ENCODE measurements around the gene S100A14.

Gene S100A14

DNA sequence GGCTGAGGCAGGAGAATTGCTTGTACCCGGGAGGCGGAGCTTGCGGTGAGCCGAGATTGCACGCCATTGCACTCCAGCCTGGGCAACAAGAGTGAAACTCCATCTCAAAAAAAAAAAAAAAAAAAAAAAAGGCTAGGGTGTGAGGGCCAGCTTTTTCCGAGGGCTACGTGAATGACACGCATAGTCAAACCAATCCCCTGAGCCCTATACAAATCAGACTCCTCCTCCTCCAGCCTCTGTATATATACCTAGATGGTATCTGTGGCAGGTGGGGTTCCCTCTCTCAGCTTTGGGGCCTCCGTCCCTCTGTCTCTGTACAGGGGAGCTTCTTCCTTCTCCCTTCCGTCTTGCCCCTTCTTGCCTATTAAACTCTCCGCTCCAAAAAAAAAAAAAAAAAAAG, 9.9 kb downstream of the S100A14 start:
- no peak overlapping the region for H4K91ac ChIP-seq (ENCODE audit: low read depth, low read length)
- no peak overlapping the region for H2AK5ac ChIP-seq (ENCODE audit: low read length)
- no peaks in the 10 kb centered on the region for H3K36me3 ChIP-seq (ENCODE audit: control insufficient read depth in 1 of 2, insufficient read depth in 2 of 2, low read length in 2 of 2)
- H3K27ac ChIP-seq (ENCODE audit: low read depth, low read length) = no peak overlapping the region
- H3K4me3 ChIP-seq (ENCODE audit: low read depth, low read length) = no peak overlapping the region
- no peak for DNase-seq
- no peaks in the 10 kb centered on the region for H3K27me3 ChIP-seq (ENCODE audit: insufficient read depth, low read length)
- H3K79me2 ChIP-seq (ENCODE audit: control insufficient read depth, insufficient read depth, low read length, poor library complexity) = peaks cover 3% of the 10 kb centered on the region
- H2BK5ac ChIP-seq (ENCODE audit: low read depth, low read length, poor library complexity) = no peak overlapping the region
- H3K18ac ChIP-seq (ENCODE audit: low read length) = no peak overlapping the region
- no peak overlapping the region for H3K4ac ChIP-seq (ENCODE audit: low read depth, low read length)
- H4K12ac ChIP-seq (ENCODE audit: low read depth, low read length) = no peak overlapping the region
- H2AFZ ChIP-seq (ENCODE audit: insufficient read depth, low read length, poor library complexity) = no peak overlapping the region
- no peak overlapping the region for H3K9ac ChIP-seq (ENCODE audit: low read length)
- WGBS (ENCODE audit: extremely low coverage, insufficient coverage, insufficient read length) = no CpG with 5 or more reads among the region's 11 CpGs
- H2BK12ac ChIP-seq (ENCODE audit: low read length) = no peak overlapping the region
- H3K23ac ChIP-seq (ENCODE audit: low read length) = no peak overlapping the region
- H3K9me3 ChIP-seq (ENCODE audit: insufficient read depth, low read depth, low read length) = no peaks in the 10 kb centered on the region
- no peak overlapping the region for H4K8ac ChIP-seq (ENCODE audit: low read depth, low read length)
- H2BK120ac ChIP-seq (ENCODE audit: insufficient read depth, low read length, poor library complexity) = no peak overlapping the region
- H3K79me1 ChIP-seq (ENCODE audit: low read length) = peaks cover 27% of the 10 kb centered on the region
- H3K4me1 ChIP-seq (ENCODE audit: control insufficient read depth in 1 of 2, insufficient read depth in 2 of 2, low read length in 2 of 2) = peaks cover 40 to 41% of the 10 kb centered on the region in 2 experiments
- H3K4me2 ChIP-seq (ENCODE audit: low read length) = no peak overlapping the region
- no peak overlapping the region for H3K14ac ChIP-seq (ENCODE audit: low read length)

DNA sequence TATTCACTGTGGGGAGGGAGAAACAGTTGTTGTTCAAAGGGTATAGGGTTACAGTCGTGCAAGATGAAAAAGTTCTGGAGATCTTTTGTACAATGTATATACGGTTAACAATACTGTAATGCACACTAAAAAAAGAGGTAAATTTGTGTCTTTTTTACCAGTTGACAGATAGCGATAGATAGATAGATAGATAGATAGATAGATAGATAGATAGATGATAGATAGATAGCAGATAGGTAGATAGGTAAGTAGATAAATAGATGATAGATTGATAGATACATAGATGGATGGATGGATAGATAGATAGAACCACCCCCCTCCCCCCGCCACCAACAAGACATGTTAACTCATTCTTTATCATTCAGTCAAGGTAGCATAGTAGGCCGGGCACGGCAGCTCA, 13.4 kb downstream of the S100A14 start:
- H2AK5ac ChIP-seq (ENCODE audit: low read length) = no peak overlapping the region
- no peaks in the 10 kb centered on the region for H3K36me3 ChIP-seq (ENCODE audit: control insufficient read depth in 1 of 2, insufficient read depth in 2 of 2, low read length in 2 of 2)
- H3K4ac ChIP-seq (ENCODE audit: low read depth, low read length) = no peak overlapping the region
- H3K79me1 ChIP-seq (ENCODE audit: low read length) = peaks cover 6% of the 10 kb centered on the region
- H3K79me2 ChIP-seq (ENCODE audit: control insufficient read depth, insufficient read depth, low read length, poor library complexity) = no peaks in the 10 kb centered on the region
- no peak overlapping the region for H3K14ac ChIP-seq (ENCODE audit: low read length)
- H3K9me3 ChIP-seq (ENCODE audit: insufficient read depth, low read depth, low read length) = no peaks in the 10 kb centered on the region
- no peak overlapping the region for H4K8ac ChIP-seq (ENCODE audit: low read depth, low read length)
- H3K4me1 ChIP-seq (ENCODE audit: control insufficient read depth in 1 of 2, insufficient read depth in 2 of 2, low read length in 2 of 2) = peaks cover 8 to 16% of the 10 kb centered on the region in 2 experiments
- no peak overlapping the region for H2BK5ac ChIP-seq (ENCODE audit: low read depth, low read length, poor library complexity)
- H3K27ac ChIP-seq (ENCODE audit: low read depth, low read length) = no peak overlapping the region
- H4K12ac ChIP-seq (ENCODE audit: low read depth, low read length) = no peak overlapping the region
- H3K27me3 ChIP-seq (ENCODE audit: insufficient read depth, low read length) = no peaks in the 10 kb centered on the region
- H3K23ac ChIP-seq (ENCODE audit: low read length) = no peak overlapping the region
- no peak overlapping the region for H2BK12ac ChIP-seq (ENCODE audit: low read length)
- H2BK120ac ChIP-seq (ENCODE audit: insufficient read depth, low read length, poor library complexity) = no peak overlapping the region
- WGBS (ENCODE audit: extremely low coverage, insufficient coverage, insufficient read length) = no CpG with 5 or more reads among the region's 6 CpGs
- H3K9ac ChIP-seq (ENCODE audit: low read length) = no peak overlapping the region
- H2AFZ ChIP-seq (ENCODE audit: insufficient read depth, low read length, poor library complexity) = no peak overlapping the region
- H3K4me3 ChIP-seq (ENCODE audit: low read depth, low read length) = no peak overlapping the region
- H3K4me2 ChIP-seq (ENCODE audit: low read length) = no peak overlapping the region
- H3K18ac ChIP-seq (ENCODE audit: low read length) = no peak overlapping the region
- no peak overlapping the region for H4K91ac ChIP-seq (ENCODE audit: low read depth, low read length)
- DNase-seq = no peak

DNA sequence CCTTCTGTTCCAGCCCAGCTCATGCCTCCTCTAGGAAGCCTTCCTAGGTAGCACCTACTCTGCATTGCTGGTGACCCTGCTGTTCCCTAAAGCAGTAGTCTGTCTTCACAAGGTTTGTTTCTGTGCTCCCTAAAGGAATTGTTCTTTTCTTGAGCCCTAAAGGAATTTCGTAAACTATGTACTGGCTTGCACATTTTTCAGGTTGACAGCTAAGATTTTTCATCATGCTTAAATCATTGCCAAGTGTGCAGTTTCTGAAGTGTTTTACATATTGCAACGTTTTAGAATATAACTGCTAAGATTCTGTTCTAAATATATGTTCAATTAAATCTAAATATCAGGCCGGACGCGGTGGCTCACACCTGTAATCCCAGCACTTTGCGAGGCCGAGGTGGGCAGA, 16.3 kb downstream of the S100A14 start:
- H3K79me2 ChIP-seq (ENCODE audit: control insufficient read depth, insufficient read depth, low read length, poor library complexity) = no peaks in the 10 kb centered on the region
- no peak for DNase-seq
- H3K4me2 ChIP-seq (ENCODE audit: low read length) = no peak overlapping the region
- H2BK5ac ChIP-seq (ENCODE audit: low read depth, low read length, poor library complexity) = no peak overlapping the region
- H2AK5ac ChIP-seq (ENCODE audit: low read length) = no peak overlapping the region
- H3K14ac ChIP-seq (ENCODE audit: low read length) = no peak overlapping the region
- H3K9me3 ChIP-seq (ENCODE audit: insufficient read depth, low read depth, low read length) = no peaks in the 10 kb centered on the region
- H3K4me3 ChIP-seq (ENCODE audit: low read depth, low read length) = no peak overlapping the region
- H2AFZ ChIP-seq (ENCODE audit: insufficient read depth, low read length, poor library complexity) = no peak overlapping the region
- no peaks in the 10 kb centered on the region for H3K27me3 ChIP-seq (ENCODE audit: insufficient read depth, low read length)
- no peak overlapping the region for H4K91ac ChIP-seq (ENCODE audit: low read depth, low read length)
- no peak overlapping the region for H4K8ac ChIP-seq (ENCODE audit: low read depth, low read length)
- no peak overlapping the region for H3K18ac ChIP-seq (ENCODE audit: low read length)
- no peak overlapping the region for H2BK12ac ChIP-seq (ENCODE audit: low read length)
- peak overlapping the region; percentile 13 for H3K9ac ChIP-seq (ENCODE audit: low read length)
- H4K12ac ChIP-seq (ENCODE audit: low read depth, low read length) = no peak overlapping the region
- H3K36me3 ChIP-seq (ENCODE audit: control insufficient read depth in 1 of 2, insufficient read depth in 2 of 2, low read length in 2 of 2) = no peaks in the 10 kb centered on the region
- peaks cover 2% of the 10 kb centered on the region for H3K79me1 ChIP-seq (ENCODE audit: low read length)
- H3K4ac ChIP-seq (ENCODE audit: low read depth, low read length) = no peak overlapping the region
- H2BK120ac ChIP-seq (ENCODE audit: insufficient read depth, low read length, poor library complexity) = no peak overlapping the region
- H3K27ac ChIP-seq (ENCODE audit: low read depth, low read length) = no peak overlapping the region
- WGBS (ENCODE audit: extremely low coverage, insufficient coverage, insufficient read length) = no CpG with 5 or more reads among the region's 7 CpGs
- peaks cover 2 to 5% of the 10 kb centered on the region in 2 experiments for H3K4me1 ChIP-seq (ENCODE audit: control insufficient read depth in 1 of 2, insufficient read depth in 2 of 2, low read length in 2 of 2)
- peak overlapping the region; percentile 27 for H3K23ac ChIP-seq (ENCODE audit: low read length)

DNA sequence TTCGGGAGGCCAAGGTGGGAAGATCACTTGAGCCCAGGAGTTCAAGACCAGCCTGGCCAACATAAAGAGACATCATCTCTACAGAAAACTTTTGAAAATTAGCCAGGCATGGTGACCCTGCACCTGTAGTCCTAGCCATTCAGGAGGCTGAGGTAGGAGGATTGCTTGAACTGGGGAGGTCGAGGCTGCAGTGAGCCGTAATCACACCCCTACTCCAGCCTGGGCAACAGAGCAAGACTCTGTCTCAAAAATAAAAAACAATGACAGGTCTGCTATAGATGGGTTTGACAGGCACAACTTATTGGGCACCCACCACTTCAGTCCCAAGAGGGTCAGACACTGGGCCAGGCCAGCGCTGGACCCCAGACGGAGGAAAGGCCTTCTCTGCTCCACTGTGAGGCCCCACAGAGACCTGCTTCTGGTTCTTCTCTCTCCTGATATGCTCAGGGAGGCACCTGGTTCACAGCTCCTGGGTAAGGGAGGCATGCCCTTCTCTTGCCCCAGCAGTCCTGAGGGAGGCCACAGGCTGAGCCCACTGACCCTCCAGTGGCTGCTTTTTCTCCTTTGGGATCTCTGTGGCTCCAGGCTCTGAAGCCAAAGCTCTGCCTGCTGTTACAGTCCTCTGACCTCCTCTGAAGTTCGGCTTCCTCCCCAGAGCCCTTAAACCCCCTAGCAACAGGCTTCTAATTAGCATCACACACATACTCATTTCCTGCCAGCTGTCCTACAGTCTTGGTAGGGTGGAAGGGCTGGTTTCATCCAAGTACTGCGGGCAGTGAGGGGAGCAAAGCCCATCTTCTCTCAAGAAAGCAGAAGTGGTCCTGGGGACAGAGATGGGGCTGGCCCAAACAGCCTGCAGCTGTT, 17.6 kb downstream of the S100A14 start:
- Histone ChIP-seq H3K18ac (ENCODE audit: low read length) (no peak overlapping the region), H2BK12ac (ENCODE audit: low read length) (peak overlapping the region; percentile 70), H4K12ac (ENCODE audit: low read depth, low read length) (no peak overlapping the region), H3K79me2 (ENCODE audit: control insufficient read depth, insufficient read depth, low read length, poor library complexity) (no peaks in the 10 kb centered on the region), H3K79me1 (ENCODE audit: low read length) (peaks cover 2% of the 10 kb centered on the region), H3K4me2 (ENCODE audit: low read length) (no peak overlapping the region), H2AFZ (ENCODE audit: insufficient read depth, low read length, poor library complexity) (no peak overlapping the region), H3K4me1 (ENCODE audit: control insufficient read depth in 1 of 2, insufficient read depth in 2 of 2, low read length in 2 of 2) (peaks cover 2 to 5% of the 10 kb centered on the region in 2 experiments), H3K23ac (ENCODE audit: low read length) (no peak overlapping the region), H3K27ac (ENCODE audit: low read depth, low read length) (no peak overlapping the region), H3K4me3 (ENCODE audit: low read depth, low read length) (no peak overlapping the region), H4K8ac (ENCODE audit: low read depth, low read length) (no peak overlapping the region), H3K9ac (ENCODE audit: low read length) (no peak overlapping the region), H3K4ac (ENCODE audit: low read depth, low read length) (no peak overlapping the region), H3K36me3 (ENCODE audit: control insufficient read depth in 1 of 2, insufficient read depth in 2 of 2, low read length in 2 of 2) (no peaks in the 10 kb centered on the region), H3K14ac (ENCODE audit: low read length) (peak overlapping the region; percentile 33), H4K91ac (ENCODE audit: low read depth, low read length) (no peak overlapping the region), H2AK5ac (ENCODE audit: low read length) (no peak overlapping the region), H3K27me3 (ENCODE audit: insufficient read depth, low read length) (no peaks in the 10 kb centered on the region), H2BK5ac (ENCODE audit: low read depth, low read length, poor library complexity) (no peak overlapping the region), H3K9me3 (ENCODE audit: insufficient read depth, low read depth, low read length) (no peaks in the 10 kb centered on the region), H2BK120ac (ENCODE audit: insufficient read depth, low read length, poor library complexity) (no peak overlapping the region)
- WGBS (ENCODE audit: extremely low coverage, insufficient coverage, insufficient read length) = no CpG with 5 or more reads among the region's 7 CpGs
- no peak for DNase-seq
